Activated CD8-positive, alpha-beta T cell treated with anti-CD3 and anti-CD28 coated beads for 36 hours (primary cell): ENCODE data around the gene MYH10. TPM values are rescaled to one million over a fixed set of nuclear protein-coding genes. Genes with fewer than 3 reads are reported as not detected.

Source experiments
- ATAC-seq: fragments of 200-7000 bp; cut with Tn5 transposase; one replicate; pipeline ENCODE4 v1.10.0; 2021; ENCODE audit warnings: mild to moderate bottlenecking, moderate library complexity
- CTCF ChIA-PET: fragments of 350-600 bp; sonication (Branson Sonifier 250); formaldehyde crosslinking; loops from one replicate; lab custom pipeline; 2021; ENCODE audit warnings: antibody characterized with exemption; lab: Charles Lee
- POLR2A ChIA-PET: fragments of 350-600 bp; sonication (Branson Sonifier 250); formaldehyde crosslinking; loops from one replicate; lab custom pipeline; 2021; ENCODE audit warnings: antibody characterized with exemption; lab: Charles Lee
- DNase-seq: peaks from one replicate; pipeline ENCODE4 v3.0.0-alpha.2; 2020
- H3K27ac Mint-ChIP-seq: one replicate; pipeline ENCODE4 v1.8.0; 2021; ENCODE audit warnings: mild to moderate bottlenecking, mixed read lengths
- H3K27me3 Mint-ChIP-seq: one replicate; pipeline ENCODE4 v1.8.0; 2021; ENCODE audit warnings: mixed read lengths
- H3K36me3 Mint-ChIP-seq: one replicate; pipeline ENCODE4 v1.8.0; 2021; ENCODE audit warnings: low read depth, mixed read lengths
- H3K4me1 Mint-ChIP-seq: one replicate; pipeline ENCODE4 v1.8.0; 2021; ENCODE audit warnings: low read depth, mixed read lengths
- H3K4me3 Mint-ChIP-seq: one replicate; pipeline ENCODE4 v1.8.0; 2021; ENCODE audit warnings: mild to moderate bottlenecking, moderate library complexity, mixed read lengths
- H3K9me3 Mint-ChIP-seq: one replicate; pipeline ENCODE4 v1.8.0; 2021; ENCODE audit warnings: mixed read lengths
- CTCF ChIP-seq: fragments of 200-600 bp; IDR thresholded peaks from one replicate; pipeline ENCODE4 v1.8.0; 2022; ENCODE audit warnings: antibody characterized with exemption, mild to moderate bottlenecking
- intact Hi-C: fragments of 100-400 bp; cut with micrococcal nuclease; formaldehyde crosslinking; loops from one replicate; pipeline ENCODE4 v1.10.0; 2022
- total RNA-seq, 2 experiments: library from RNA; stranded (reverse); gene quantifications; one replicate each; pipeline ENCODE4 v1.2.3, GENCODE V29; 2021

MYH10 gene
- total RNA-seq, 2 experiments from 2014 or later = 19.9 to 23.7 TPM

GRCh38 chr17:8469964-8470363, 160.6 kb downstream of the MYH10 start:
- DNase-seq (no peak), ATAC-seq (no peak)
- Mint-ChIP-seq H3K4me1 (no peaks in the 10 kb centered on the region), H3K27me3 (no peaks in the 10 kb centered on the region), H3K9me3 (no peaks in the 10 kb centered on the region), H3K36me3 (peaks cover 31% of the 10 kb centered on the region), H3K27ac (no peak overlapping the region), H3K4me3 (no peak overlapping the region)
- intact Hi-C loops = no loop called here
- ChIA-PET CTCF (no interaction called here), POLR2A (no interaction called here)
- TF ChIP-seq CTCF = no peak

DNA sequence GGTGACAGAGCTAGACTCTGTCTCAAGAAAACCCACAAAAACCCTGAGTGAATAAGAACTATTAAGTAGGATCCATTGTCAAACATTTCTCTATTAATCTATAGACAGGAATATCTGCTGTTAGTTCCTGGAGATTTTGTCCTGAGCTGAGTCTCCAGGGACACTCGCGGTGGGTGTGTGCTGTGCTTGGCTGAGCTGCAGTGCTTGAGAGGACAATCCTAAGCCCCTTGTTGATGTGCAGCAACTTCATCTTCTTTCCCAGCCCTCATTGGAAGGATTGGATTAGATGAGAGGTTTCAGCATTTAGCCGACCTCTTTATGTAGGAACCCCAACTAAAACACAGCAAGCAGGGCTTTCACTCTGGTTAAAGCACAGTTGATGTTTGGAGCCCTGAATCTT, 161.5 kb downstream of the MYH10 start:
- ChIA-PET POLR2A (no interaction called here), CTCF (interaction anchor here (1.2 kb wide), 1 partner anchor 59 kb away, joined by 3 read pairs; no protein-coding TSS in a partner anchor)
- no peak overlapping the region for H3K4me3 Mint-ChIP-seq
- no peak overlapping the region for H3K27ac Mint-ChIP-seq
- H3K36me3 Mint-ChIP-seq = peaks cover 23% of the 10 kb centered on the region
- intact Hi-C loops = no loop called here
- DNase-seq = no peak
- no peak for TF ChIP-seq CTCF
- H3K27me3 Mint-ChIP-seq = no peaks in the 10 kb centered on the region
- H3K4me1 Mint-ChIP-seq = peaks cover 3% of the 10 kb centered on the region
- no peaks in the 10 kb centered on the region for H3K9me3 Mint-ChIP-seq
- ATAC-seq = no peak

GRCh38 chr17:8468127-8468526, 162.4 kb downstream of the MYH10 start:
- intact Hi-C loops = no loop called here
- Mint-ChIP-seq H3K27ac (no peak overlapping the region), H3K36me3 (peaks cover 27% of the 10 kb centered on the region), H3K9me3 (no peaks in the 10 kb centered on the region), H3K4me3 (no peak overlapping the region), H3K27me3 (no peaks in the 10 kb centered on the region), H3K4me1 (peaks cover 8% of the 10 kb centered on the region)
- ATAC-seq (no peak), DNase-seq (no peak)
- TF ChIP-seq CTCF = no peak
- CTCF ChIA-PET = interaction anchor here (1.2 kb wide), 1 partner anchor 58 kb away, joined by 3 read pairs; no protein-coding TSS in a partner anchor
- POLR2A ChIA-PET = interaction anchor here (0.8 kb wide), 1 partner anchor 11 kb away, joined by 3 read pairs; no protein-coding TSS in a partner anchor

- DNase-seq (no peak), ATAC-seq (no peak)
- intact Hi-C loops = no loop called here
- no peaks in the 10 kb centered on the region for H3K27me3 Mint-ChIP-seq
- H3K27ac Mint-ChIP-seq = no peak overlapping the region
- POLR2A ChIA-PET = interaction anchor here (0.8 kb wide), 1 partner anchor 10 kb away, joined by 3 read pairs; no protein-coding TSS in a partner anchor
- CTCF ChIA-PET = no interaction called here
- no peaks in the 10 kb centered on the region for H3K9me3 Mint-ChIP-seq
- no peak for TF ChIP-seq CTCF
- peaks cover 10% of the 10 kb centered on the region for H3K4me1 Mint-ChIP-seq
- no peak overlapping the region for H3K4me3 Mint-ChIP-seq
- peaks cover 28% of the 10 kb centered on the region for H3K36me3 Mint-ChIP-seq
These were observed 163.0 kb downstream of the MYH10 start for GRCh38 chr17:8467527-8467926.

GRCh38 chr17:8466873-8467272, 163.7 kb downstream of the MYH10 start:
- no peak overlapping the region for H3K4me3 Mint-ChIP-seq
- DNase-seq (no peak), ATAC-seq (no peak)
- TF ChIP-seq CTCF = no peak
- ChIA-PET CTCF (no interaction called here), POLR2A (no interaction called here)
- H3K36me3 Mint-ChIP-seq = peaks cover 26% of the 10 kb centered on the region
- intact Hi-C loops = no loop called here
- H3K4me1 Mint-ChIP-seq = peaks cover 10% of the 10 kb centered on the region
- H3K27ac Mint-ChIP-seq = no peak overlapping the region
- no peaks in the 10 kb centered on the region for H3K9me3 Mint-ChIP-seq
- H3K27me3 Mint-ChIP-seq = no peaks in the 10 kb centered on the region
